CD1c-positive myeloid dendritic cell (primary cell): ENCODE results near the gene STAC3.

ENCODE experiments used
- DNase-seq: peaks from one replicate; pipeline ENCODE4 v3.0.0-alpha.2; 2016; ENCODE audit errors: extremely low spot score

The STAC3 gene

GRCh38 chr12:57235728-57236131, 15.3 kb downstream of the STAC3 start:
- DNase-seq = no peak

- no peak for DNase-seq
Observed at GRCh38 chr12:57235017-57235727, 15.8 kb downstream of the STAC3 start.

- peak; percentile 79 for DNase-seq
Observed at GRCh38 chr12:57234571-57235016, 16.4 kb downstream of the STAC3 start.

DNA sequence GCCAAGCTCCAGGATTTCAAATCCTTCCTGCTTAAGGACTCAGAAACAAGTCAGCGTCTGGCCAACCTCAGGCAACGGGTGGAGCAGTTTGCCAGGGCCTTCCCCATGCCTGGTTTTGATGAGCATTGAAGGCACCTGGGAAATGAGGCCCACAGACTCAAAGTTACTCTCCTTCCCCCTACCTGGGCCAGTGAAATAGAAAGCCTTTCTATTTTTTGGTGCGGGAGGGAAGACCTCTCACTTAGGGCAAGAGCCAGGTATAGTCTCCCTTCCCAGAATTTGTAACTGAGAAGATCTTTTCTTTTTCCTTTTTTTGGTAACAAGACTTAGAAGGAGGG, 16.8 kb downstream of the STAC3 start:
- DNase-seq = no peak

GRCh38 chr12:57233357-57234232, 17.4 kb downstream of the STAC3 start:
- DNase-seq = peak; percentile 62

DNA sequence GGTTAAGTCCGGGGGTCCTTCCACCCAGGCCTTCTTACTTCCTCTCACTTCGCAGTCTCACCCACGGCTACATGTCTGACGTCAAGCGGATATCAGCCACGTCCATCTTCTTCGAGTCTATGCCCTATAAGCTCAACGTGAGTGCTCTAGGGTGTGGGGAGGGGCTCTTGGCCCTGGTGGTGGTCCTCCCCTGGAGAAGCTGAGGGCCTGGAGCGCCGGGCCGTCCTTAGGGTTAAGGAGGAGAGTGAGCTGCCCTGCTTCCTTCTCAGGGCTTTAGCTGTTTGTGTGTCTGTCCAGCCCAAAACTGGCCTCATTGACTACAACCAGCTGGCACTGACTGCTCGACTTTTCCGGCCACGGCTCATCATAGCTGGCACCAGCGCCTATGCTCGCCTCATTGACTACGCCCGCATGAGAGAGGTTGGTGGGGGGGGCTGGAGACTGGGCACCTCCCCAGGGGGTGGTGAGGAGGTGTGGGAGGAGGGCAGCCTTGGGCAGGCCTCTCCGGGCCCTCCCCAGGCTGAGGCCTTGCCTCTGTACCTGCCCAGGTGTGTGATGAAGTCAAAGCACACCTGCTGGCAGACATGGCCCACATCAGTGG, 18.7 kb downstream of the STAC3 start:
- DNase-seq = no peak

GRCh38 chr12:57231276-57232021, 19.5 kb downstream of the STAC3 start:
- no peak for DNase-seq

GRCh38 chr12:57230381-57231155, 20.4 kb downstream of the STAC3 start:
- DNase-seq = no peak

DNA sequence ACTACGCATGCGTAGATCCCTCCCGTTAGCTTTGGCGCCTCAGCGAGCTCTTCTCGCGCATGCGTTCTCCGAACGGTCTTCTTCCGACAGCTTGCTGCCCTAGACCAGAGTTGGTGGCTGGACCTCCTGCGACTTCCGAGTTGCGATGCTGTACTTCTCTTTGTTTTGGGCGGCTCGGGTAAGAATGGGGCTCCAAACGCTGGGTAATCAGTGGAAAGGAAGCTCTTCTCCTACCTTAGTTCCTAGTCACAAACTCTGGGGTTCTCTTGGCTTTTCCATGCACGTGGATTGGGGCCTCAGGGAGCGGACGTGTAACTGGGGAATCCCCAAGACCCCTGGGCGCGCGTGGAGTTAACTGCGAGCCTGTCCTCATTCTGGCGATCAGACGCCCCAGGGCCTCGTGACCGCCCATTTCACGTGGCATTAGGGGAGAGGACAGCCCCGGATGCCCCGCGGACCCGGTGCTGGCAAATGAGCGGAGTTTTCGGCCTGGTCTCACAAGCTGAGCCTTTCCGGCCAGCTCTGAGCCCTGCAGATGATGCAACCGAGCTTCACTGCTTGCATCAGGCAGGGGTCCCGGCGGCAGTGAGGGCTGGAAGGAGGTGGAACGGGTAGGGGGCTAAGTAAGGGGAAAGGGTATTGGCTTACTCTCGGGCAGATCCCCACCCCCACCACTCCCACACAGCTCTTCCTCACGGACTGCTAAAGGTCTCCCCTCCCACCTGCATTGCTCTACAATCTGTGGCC, 21.2 kb downstream of the STAC3 start, which contains the start of gene SHMT2:
SHMT2 (plus strand) TSS at position 78 of the 747 bp plus-strand sequence; CDS start at position 146, 68 bp downstream.
- peak; percentile 98 for DNase-seq

GRCh38 chr12:57229046-57229633, 21.8 kb downstream of the STAC3 start:
- DNase-seq = peak; percentile 57

GRCh38 chr12:57227315-57228115, 23.5 kb downstream of the STAC3 start:
- DNase-seq = no peak

DNA sequence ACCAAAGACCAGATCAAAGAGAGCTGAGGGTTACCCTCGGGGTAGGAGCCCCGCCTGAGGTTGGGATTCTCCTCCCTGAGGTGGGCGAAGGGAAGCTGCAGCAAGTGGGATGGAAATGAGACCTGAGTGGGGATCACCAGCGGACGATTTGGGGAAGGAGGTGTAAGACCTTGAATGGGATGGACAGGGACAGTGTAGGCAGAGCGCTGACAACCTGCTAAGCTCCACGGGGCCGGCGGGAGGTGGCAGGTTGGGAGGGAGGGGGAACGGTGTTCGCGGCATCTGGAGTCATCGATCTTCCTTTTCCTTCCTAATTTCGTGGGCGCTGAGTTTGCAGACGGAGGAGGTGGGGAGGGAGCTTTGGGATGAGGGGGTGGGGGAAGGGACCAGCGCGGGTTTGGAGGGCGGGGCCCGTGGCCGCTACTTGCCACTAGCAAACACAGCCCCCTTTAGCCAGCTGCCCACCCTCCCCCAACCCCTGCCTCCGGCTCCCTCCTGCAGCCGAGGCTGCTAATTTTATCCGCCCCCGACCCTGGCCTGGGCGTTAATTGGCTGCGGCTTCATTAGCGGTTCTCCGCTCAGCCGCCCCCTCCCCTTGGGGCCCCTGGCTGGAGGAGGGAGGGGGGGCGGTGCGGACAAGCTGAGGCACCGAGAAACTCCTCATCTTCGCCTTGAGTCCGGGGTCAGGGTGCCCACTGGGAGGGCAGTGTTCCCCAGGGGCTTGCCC, 24.2 kb downstream of the STAC3 start:
- no peak for DNase-seq

- DNase-seq = no peak
Observed at GRCh38 chr12:57225680-57226210, 25.2 kb downstream of the STAC3 start.

DNA sequence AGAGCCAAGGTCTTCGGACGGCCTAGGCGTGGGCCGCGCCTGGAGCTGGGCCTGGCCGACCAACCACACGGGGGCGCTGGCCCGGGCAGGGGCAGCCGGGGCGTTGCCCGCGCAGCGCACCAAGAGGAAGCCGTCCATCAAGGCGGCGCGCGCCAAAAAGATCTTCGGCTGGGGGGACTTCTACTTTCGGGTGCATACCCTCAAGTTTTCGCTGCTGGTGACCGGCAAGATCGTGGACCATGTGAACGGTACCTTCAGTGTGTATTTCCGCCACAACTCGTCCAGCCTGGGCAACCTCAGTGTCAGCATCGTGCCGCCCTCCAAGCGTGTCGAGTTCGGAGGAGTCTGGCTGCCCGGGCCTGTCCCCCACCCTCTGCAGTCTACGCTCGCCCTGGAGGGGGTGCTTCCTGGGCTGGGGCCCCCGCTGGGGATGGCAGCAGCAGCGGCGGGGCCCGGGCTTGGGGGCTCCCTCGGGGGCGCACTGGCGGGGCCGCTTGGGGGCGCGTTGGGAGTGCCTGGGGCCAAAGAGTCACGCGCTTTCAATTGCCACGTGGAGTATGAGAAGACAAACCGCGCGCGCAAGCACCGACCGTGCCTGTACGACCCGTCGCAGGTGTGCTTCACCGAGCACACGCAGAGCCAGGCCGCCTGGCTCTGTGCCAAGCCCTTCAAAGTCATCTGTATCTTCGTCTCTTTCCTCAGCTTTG, 25.9 kb downstream of the STAC3 start:
- DNase-seq = peak; percentile 86

- DNase-seq = no peak
Observed at GRCh38 chr12:57224278-57224972, 26.6 kb downstream of the STAC3 start.

DNA sequence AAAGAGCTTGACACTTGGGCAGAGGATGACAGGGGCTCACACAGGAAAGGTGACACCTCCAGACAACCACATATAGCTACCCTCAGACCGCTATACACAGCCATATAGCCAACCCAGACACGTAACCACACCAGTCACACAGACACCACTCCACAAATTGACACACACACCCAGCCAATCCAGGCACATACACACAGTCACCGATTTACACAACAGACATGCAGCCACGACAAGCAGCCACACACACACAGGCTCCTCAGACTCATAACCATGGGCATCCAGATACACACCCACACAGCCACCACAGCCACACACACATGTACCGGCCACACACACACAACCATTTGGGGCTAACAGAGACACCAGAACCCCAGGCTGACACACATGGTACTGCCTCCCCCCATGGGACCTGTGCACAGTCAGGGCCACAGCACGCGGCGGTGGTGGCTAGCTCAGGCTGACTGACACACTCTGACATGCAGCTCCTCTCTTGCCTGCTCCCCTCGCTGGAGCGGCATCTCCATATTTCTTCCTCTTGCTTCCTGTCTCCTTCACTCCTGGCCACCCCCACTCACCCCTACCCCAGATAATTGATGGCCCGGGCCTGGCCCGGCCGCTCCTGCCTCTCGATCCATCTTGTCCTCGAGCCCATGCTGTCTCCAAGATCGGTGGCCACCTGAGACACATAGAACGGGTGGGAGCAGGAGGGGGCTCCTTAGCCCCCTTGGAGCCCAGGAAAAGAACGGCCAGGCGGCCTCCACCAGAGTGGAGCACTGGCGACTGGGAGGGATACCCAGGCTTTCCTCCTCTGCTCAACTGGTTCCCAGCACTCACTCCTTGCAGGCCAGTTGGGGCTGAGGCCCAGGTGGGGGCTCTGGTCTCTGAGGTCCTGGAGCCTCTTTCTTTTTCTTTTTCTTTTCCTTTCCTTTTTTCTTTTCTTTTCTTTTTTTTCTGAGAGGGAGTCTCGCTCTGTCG, 27.5 kb downstream of the STAC3 start:
- no peak for DNase-seq
